ENCODE measurements around the gene SPPL3.

SPPL3 gene

GRCh38 chr12:120726510-120726793 lies 177.7 kb downstream of the SPPL3 start:
- no peak overlapping the region for H3K4me3 ChIP-seq (ENCODE audit: control insufficient read depth, low read depth, low read length)
- no peak for DNase-seq (ENCODE audit: low read depth)
- TF ChIP-seq CTCF (IDR thresholded peaks at IDR 0.05; ENCODE audit: control insufficient read depth, insufficient read depth, low read depth, low read length, missing control alignments): no peak

GRCh38 chr12:120725659-120726509 lies 178.3 kb downstream of the SPPL3 start, which contains the start of gene ACADS:
Gene ACADS (plus strand): TSS chr12:120725826. CDS start chr12:120725886, 60 bp downstream.
- no peak for DNase-seq (ENCODE audit: low read depth)
- no peak for TF ChIP-seq CTCF (IDR thresholded peaks at IDR 0.05; ENCODE audit: control insufficient read depth, insufficient read depth, low read depth, low read length, missing control alignments)
- peak within 1 kb of the TSS; percentile 62 for H3K4me3 ChIP-seq (ENCODE audit: control insufficient read depth, low read depth, low read length)

GRCh38 chr12:120725151-120725658 lies 179.0 kb downstream of the SPPL3 start:
- DNase-seq (ENCODE audit: low read depth): no peak
- H3K4me3 ChIP-seq (ENCODE audit: control insufficient read depth, low read depth, low read length): peak overlapping the region; percentile 62
- no peak for TF ChIP-seq CTCF (IDR thresholded peaks at IDR 0.05; ENCODE audit: control insufficient read depth, insufficient read depth, low read depth, low read length, missing control alignments)

GRCh38 chr12:120724720-120725119 lies 179.4 kb downstream of the SPPL3 start:
- no peak overlapping the region for H3K4me3 ChIP-seq (ENCODE audit: control insufficient read depth, low read depth, low read length)
- no peak for DNase-seq (ENCODE audit: low read depth)
- TF ChIP-seq CTCF (IDR thresholded peaks at IDR 0.05; ENCODE audit: control insufficient read depth, insufficient read depth, low read depth, low read length, missing control alignments): no peak

- no peak for DNase-seq (ENCODE audit: low read depth)
- no peak overlapping the region for H3K4me3 ChIP-seq (ENCODE audit: control insufficient read depth, low read depth, low read length)
- TF ChIP-seq CTCF (IDR thresholded peaks at IDR 0.05; ENCODE audit: control insufficient read depth, insufficient read depth, low read depth, low read length, missing control alignments): no peak
Observed at GRCh38 chr12:120722784-120723183, 181.4 kb downstream of the SPPL3 start.

- H3K4me3 ChIP-seq (ENCODE audit: control insufficient read depth, low read depth, low read length): no peak overlapping the region
- TF ChIP-seq CTCF (IDR thresholded peaks at IDR 0.05; ENCODE audit: control insufficient read depth, insufficient read depth, low read depth, low read length, missing control alignments): no peak
- no peak for DNase-seq (ENCODE audit: low read depth)
Observed at GRCh38 chr12:120721866-120722265, 182.3 kb downstream of the SPPL3 start.
